Heart left ventricle (tissue), 16 donors: ENCODE data around the gene S1PR4. TPM values are rescaled to one million over a fixed set of nuclear protein-coding genes. Genes with fewer than 3 reads are reported as not detected.

Source experiments
- ATAC-seq, 4 donors: fragments of 200-7000 bp; cut with Tn5 transposase; one replicate each; pipeline ENCODE4 v1.9.1; 2020 to 2022; ENCODE audit warnings: moderate library complexity in 4 of 4, mild to moderate bottlenecking in 3 of 4, moderate number of reproducible peaks in 1 of 4
- DNase-seq, 5 donors: peaks; one replicate each; pipeline ENCODE4 v3.0.0-alpha.2; 2020
- H3K27ac ChIP-seq, 12 donors: fragments of 200-600 bp; sonication (generic) in 4 of 12; one replicate each; pipeline versions ENCODE4 v1.5.0 to v1.8.0; 2016 to 2022; ENCODE audit warnings: mild to moderate bottlenecking in 2 of 12
- H3K27me3 ChIP-seq, 9 donors: fragments of 200-600 bp; sonication (generic) in 2 of 9; one replicate each; pipeline versions ENCODE4 v1.5.1 to v1.8.0; 2016 to 2022; ENCODE audit warnings: mild to moderate bottlenecking in 3 of 9
- H3K36me3 ChIP-seq, 9 donors: fragments of 200-600 bp; sonication (generic) in 2 of 9; one replicate each; pipeline versions ENCODE4 v1.5.0 to v1.8.0; 2018 to 2022; ENCODE audit warnings: mild to moderate bottlenecking in 2 of 9
- H3K4me1 ChIP-seq, 12 donors: fragments of 200-600 bp; sonication (generic) in 4 of 12; one replicate each; pipeline versions ENCODE4 v1.5.0 to v1.8.0; 2016 to 2022; ENCODE audit warnings: mild to moderate bottlenecking in 3 of 12
- H3K4me3 ChIP-seq, 12 donors: fragments of 200-600 bp; sonication (generic) in 4 of 12; one replicate each; pipeline versions ENCODE4 v1.5.0 to v1.8.0; 2017 to 2022; ENCODE audit warnings: mild to moderate bottlenecking in 9 of 12, moderate library complexity in 4 of 12
- H3K9me3 ChIP-seq, 12 donors: fragments of 200-600 bp; sonication (generic) in 4 of 12; one replicate each; pipeline versions ENCODE4 v1.5.0 to v1.8.0; 2016 to 2022; ENCODE audit warnings: mild to moderate bottlenecking in 1 of 12
- POLR2A ChIP-seq, 2 donors: fragments of 450-650 bp; IDR thresholded peaks; one replicate each; pipeline ENCODE4 v1.6.1; 2017; ENCODE audit warnings: antibody characterized with exemption in 2 of 2, mild to moderate bottlenecking in 2 of 2, moderate library complexity in 2 of 2
- WGBS, 4 donors: extraction: QIAGEN DNeasy Blood & Tissue Kit in 2 of 4; methylation state at CpG; one replicate each; pipeline versions ENCODE4 v1.1.5 to v1.1.7; 2013 to 2018; 5-methylcytosine and 5-hydroxymethylcytosine counted together
- intact Hi-C, 10 donors: fragments of 100-400 bp; cut with DNase I; formaldehyde crosslinking; loops; one replicate each; pipeline versions ENCODE4 v1.11.1 to v1.14.2; 2022
- polyA plus RNA-seq, 2 donors: library from polyadenylated mRNA; stranded (reverse); fragments of 200-250 nt; gene quantifications; one replicate each; pipeline ENCODE4 v1.2.3, GENCODE V29; 2013
- total RNA-seq, 9 donors: library from RNA; depleted of rRNA in 2 of 9; stranded (reverse); fragments of >200 nt in 2 of 9; fragmentation: NEBNext Ultra II Directional in 3 of 9; extraction: Animal tissue kit (Norgen Biotek cat#: 25700) in 3 of 9; gene quantifications; one replicate each; pipeline versions ENCODE4 v1.1.0 to v1.2.4, GENCODE V29; 2016 to 2023
- TF ChIP-seq, protein P1 (sequence below), 12 donors: fragments of 200-600 bp; sonication (generic) in 4 of 12; IDR thresholded peaks; one replicate each; pipeline versions ENCODE4 v1.5.0 to v1.8.0; 2018 to 2022; ENCODE audit warnings: antibody characterized with exemption in 12 of 12, mild to moderate bottlenecking in 5 of 12
- donor health status: ischemic (EF 13 %, LVEDD 7.1; RV severe dilation, severe dysfunction).
- donor health status: healthy with polysubstance abuse.
- donor health status: DM: no; HTN: yes; CAD: no.
- donor health status: DM: no; HTN: no; CAD: no.
- donor health status: ischemic (EF 25% LVEDD 6.9; RV normal size, moderate dysfunction).
- donor health status: ischemic (EF 25% LVEDD 5.7; RV mildly dilated, moderate dysfunction).
- donor health status: healthy.
- donor health status: DM: yes; HTN: yes; CAD: no.
- donor health status: ischemic (EF 35%, LVEDD 5.7; RV mildly dilated, moderate dysfunction).
- donor health status: nonischemic (EF 11% LVEDD 7.7; RV severe dilation, severe dysfunction).
- donor health status: DM: yes; HTN: yes; CAD: no.
- donor health status: PGD.
- donor health status: ischemic (EF 29% LVEDD 5.4; RV normal size, mild dysfunction).
- donor health status: nonischemic (EF 23%, LVEDD 6.1; RV moderate dilation, normal function).

S1PR4 gene
- total and polyA plus RNA-seq, 11 donors: 0.35 to 5.5 (median 1.4) TPM

GRCh38 chr19:3148503-3148902, 30.1 kb upstream of the S1PR4 start:
- Histone ChIP-seq H3K27me3 (peaks cover 0 to 4% (median 0%) of the 10 kb centered on the region in 9 donors), H3K4me3 (no peak overlapping the region), H3K9me3 (no peaks in the 10 kb centered on the region), H3K4me1 (peaks cover 0 to 13% (median 0%) of the 10 kb centered on the region in 12 donors), H3K27ac (no peak overlapping the region), H3K36me3 (peaks cover 0 to 32% (median 0%) of the 10 kb centered on the region in 9 donors)
- TF ChIP-seq, protein P1, sequence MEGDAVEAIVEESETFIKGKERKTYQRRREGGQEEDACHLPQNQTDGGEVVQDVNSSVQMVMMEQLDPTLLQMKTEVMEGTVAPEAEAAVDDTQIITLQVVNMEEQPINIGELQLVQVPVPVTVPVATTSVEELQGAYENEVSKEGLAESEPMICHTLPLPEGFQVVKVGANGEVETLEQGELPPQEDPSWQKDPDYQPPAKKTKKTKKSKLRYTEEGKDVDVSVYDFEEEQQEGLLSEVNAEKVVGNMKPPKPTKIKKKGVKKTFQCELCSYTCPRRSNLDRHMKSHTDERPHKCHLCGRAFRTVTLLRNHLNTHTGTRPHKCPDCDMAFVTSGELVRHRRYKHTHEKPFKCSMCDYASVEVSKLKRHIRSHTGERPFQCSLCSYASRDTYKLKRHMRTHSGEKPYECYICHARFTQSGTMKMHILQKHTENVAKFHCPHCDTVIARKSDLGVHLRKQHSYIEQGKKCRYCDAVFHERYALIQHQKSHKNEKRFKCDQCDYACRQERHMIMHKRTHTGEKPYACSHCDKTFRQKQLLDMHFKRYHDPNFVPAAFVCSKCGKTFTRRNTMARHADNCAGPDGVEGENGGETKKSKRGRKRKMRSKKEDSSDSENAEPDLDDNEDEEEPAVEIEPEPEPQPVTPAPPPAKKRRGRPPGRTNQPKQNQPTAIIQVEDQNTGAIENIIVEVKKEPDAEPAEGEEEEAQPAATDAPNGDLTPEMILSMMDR (IDR thresholded peaks at IDR 0.05): no peak
- TF ChIP-seq POLR2A (IDR thresholded peaks at IDR 0.05): no peak
- no peak for ATAC-seq
- peak in 1 of 5 donors; percentile 19 for DNase-seq
- 84 to 94% (median 87%) methylated on average over 15 to 20 of the region's 20 CpGs for WGBS, 4 donors
- intact Hi-C loops: no loop called here

- peaks cover 0 to 32% (median 0%) of the 10 kb centered on the region in 9 donors for H3K36me3 ChIP-seq
- H3K4me3 ChIP-seq: no peak overlapping the region
- H3K4me1 ChIP-seq: peaks cover 0 to 12% (median 0%) of the 10 kb centered on the region in 12 donors
- DNase-seq (peak in 1 of 5 donors; percentile 11), ATAC-seq (no peak)
- peaks cover 0 to 4% (median 0%) of the 10 kb centered on the region in 9 donors for H3K27me3 ChIP-seq
- WGBS, 4 donors: 90 to 93% (median 91%) methylated on average over 6 of the region's 6 CpGs
- H3K9me3 ChIP-seq: no peaks in the 10 kb centered on the region
- intact Hi-C loops: no loop called here
- TF ChIP-seq POLR2A (IDR thresholded peaks at IDR 0.05): no peak
- TF ChIP-seq, protein P1 (IDR thresholded peaks at IDR 0.05): no peak
- no peak overlapping the region for H3K27ac ChIP-seq
Observed at GRCh38 chr19:3149089-3149488, 29.5 kb upstream of the S1PR4 start.

DNA sequence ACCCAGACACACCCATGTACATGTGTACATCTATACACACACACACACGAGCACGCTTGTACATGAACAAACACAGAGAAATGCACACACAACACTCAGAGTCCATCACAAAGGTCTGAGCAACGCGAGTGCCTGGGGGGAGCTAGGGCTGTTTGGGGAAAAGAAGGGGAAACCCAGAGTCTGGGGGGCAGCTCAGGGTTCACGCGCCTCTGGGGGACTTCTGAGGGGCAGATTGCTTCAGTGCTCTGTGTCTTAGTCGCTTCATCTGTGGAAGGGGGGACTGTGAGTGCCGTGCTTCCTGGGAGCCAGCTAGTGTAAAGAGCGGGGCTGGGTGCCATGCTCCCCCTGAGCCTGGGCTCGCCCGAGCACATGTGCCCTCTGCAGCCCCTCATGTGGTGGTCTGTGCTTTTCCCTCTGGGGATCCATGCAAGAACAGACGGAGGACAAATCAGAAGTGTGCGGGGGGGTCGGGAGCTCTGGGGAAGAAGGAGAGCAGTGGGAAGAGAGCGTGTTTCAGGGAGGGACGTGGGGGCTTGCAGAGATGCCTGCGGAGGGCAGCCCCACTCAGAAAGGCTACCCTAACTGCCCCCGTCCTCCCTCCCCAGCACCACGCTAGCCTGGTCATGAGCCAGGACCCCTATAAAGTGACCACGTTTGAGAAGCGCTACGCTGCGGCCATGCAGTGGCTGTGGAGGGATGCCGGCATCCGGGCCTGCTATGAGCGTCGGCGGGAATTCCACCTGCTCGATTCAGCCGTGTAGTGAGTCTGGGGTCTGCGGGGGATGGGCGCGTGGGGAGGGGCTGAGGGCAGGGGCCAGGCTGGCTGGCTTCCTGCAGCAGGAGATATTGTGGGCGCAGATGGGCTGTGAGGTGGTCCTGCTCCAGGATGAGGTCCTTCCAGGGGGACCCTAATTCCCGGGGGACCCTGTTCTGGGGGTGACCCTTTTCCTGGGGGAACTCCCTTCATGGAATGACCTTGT, 28.8 kb upstream of the S1PR4 start:
- Histone ChIP-seq H3K27ac (no peak overlapping the region), H3K36me3 (peaks cover 0 to 32% (median 0%) of the 10 kb centered on the region in 9 donors), H3K27me3 (peaks cover 0 to 4% (median 0%) of the 10 kb centered on the region in 9 donors), H3K9me3 (no peaks in the 10 kb centered on the region), H3K4me3 (no peak overlapping the region), H3K4me1 (peaks cover 0 to 18% (median under 1%) of the 10 kb centered on the region in 12 donors)
- no peak for TF ChIP-seq POLR2A (IDR thresholded peaks at IDR 0.05)
- TF ChIP-seq, protein P1 (IDR thresholded peaks at IDR 0.05): no peak
- no peak for ATAC-seq
- intact Hi-C loops: loop anchor here in 1 of 10 donors (10.0 kb wide), 1 partner anchor 265 kb away; no protein-coding TSS in a partner anchor
- DNase-seq: peak in 1 of 5 donors; percentile 11
- 43 to 62% (median 56%) methylated on average over 34 to 35 of the region's 35 CpGs for whole genome bisulfite sequencing, 4 donors

DNA sequence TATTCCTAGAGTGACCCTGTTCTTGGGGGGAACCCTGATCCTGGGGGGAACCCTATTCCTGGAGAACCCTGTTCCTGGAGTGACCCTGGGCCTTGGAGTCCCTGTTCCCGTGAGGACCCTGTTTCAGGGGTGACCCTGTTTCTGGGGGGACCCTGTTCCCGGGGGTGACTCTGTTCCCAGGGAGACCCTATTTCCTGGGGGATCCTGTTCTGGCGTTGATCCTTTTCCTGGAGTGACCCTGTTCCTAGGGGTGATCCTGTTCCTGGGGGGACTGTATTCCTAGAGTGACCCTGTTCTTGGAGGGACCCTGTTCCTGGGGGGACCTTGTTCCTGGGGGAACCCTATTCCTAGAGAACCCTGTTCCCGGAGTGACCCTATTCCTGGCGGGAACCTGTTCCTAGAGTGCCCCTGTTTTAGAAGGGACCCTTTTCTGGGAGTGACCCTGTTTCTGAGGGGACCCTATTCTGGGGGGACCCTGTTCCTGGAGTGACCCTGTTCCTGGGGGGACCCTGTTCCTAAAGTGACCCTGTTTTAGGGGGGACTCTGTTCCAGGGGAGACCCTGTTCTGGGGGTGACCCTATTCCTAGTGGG, 27.7 kb upstream of the S1PR4 start:
- no peak overlapping the region for H3K4me3 ChIP-seq
- ATAC-seq: no peak
- 69 to 78% (median 72%) methylated on average over 5 of the region's 5 CpGs for WGBS, 4 donors
- H3K27me3 ChIP-seq: peaks cover 0 to 4% (median 0%) of the 10 kb centered on the region in 9 donors
- H3K4me1 ChIP-seq: peaks cover 0 to 23% (median 6%) of the 10 kb centered on the region in 12 donors
- TF ChIP-seq, protein P1 (IDR thresholded peaks at IDR 0.05): no peak
- no peak for TF ChIP-seq POLR2A (IDR thresholded peaks at IDR 0.05)
- no peaks in the 10 kb centered on the region for H3K9me3 ChIP-seq
- no peak for DNase-seq
- peaks cover 0 to 32% (median 0%) of the 10 kb centered on the region in 9 donors for H3K36me3 ChIP-seq
- no peak overlapping the region for H3K27ac ChIP-seq
- intact Hi-C loops: loop anchor here in 1 of 10 donors (10.0 kb wide), 1 partner anchor 266 kb away; no protein-coding TSS in a partner anchor
